ENCODE data around the gene MKX. TPM values are rescaled to one million over a fixed set of nuclear protein-coding genes. Genes with fewer than 3 reads are reported as not detected.

The MKX gene
- total RNA-seq, 4 donors from 2014 or later: 0.19 to 3.3 (median 1.4) TPM

DNA sequence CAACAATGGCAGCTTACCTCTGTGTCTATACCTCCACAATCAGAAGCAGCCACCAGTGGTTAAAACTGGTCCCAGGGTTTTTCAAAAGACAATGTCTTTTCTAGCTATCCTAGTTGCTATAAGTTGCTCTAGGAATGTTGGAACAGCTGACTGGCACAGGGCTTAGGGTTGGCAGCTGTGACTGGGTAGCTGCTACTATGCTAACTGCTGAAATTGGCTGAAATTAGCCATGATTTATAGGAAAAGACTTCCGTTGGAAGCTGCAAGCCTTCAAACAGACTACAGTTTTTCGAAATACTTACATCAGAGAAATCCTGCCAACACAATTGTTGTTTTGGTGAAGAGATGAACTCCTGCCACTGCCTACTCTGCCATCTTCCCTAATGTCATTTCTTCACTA lies 102.3 kb downstream of the MKX start:
- intact Hi-C loops (cut with DNase I): no loop called here
- DNase-seq: no peak
- no peak for TF ChIP-seq POLR2A (IDR thresholded peaks at IDR 0.05)
- TF ChIP-seq, protein P1, sequence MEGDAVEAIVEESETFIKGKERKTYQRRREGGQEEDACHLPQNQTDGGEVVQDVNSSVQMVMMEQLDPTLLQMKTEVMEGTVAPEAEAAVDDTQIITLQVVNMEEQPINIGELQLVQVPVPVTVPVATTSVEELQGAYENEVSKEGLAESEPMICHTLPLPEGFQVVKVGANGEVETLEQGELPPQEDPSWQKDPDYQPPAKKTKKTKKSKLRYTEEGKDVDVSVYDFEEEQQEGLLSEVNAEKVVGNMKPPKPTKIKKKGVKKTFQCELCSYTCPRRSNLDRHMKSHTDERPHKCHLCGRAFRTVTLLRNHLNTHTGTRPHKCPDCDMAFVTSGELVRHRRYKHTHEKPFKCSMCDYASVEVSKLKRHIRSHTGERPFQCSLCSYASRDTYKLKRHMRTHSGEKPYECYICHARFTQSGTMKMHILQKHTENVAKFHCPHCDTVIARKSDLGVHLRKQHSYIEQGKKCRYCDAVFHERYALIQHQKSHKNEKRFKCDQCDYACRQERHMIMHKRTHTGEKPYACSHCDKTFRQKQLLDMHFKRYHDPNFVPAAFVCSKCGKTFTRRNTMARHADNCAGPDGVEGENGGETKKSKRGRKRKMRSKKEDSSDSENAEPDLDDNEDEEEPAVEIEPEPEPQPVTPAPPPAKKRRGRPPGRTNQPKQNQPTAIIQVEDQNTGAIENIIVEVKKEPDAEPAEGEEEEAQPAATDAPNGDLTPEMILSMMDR (IDR thresholded peaks at IDR 0.05): no peak
- Histone ChIP-seq H3K4me3 (no peak overlapping the region), H3K36me3 (no peaks in the 10 kb centered on the region), H3K4me1 (no peaks in the 10 kb centered on the region), H3K27me3 (no peaks in the 10 kb centered on the region), H3K27ac (no peak overlapping the region), H3K9me3 (peaks cover 0 to 6% (median 0%) of the 10 kb centered on the region in 3 donors)
- WGBS, 2 donors: 18 to 57% methylated on average over 2 of the region's 2 CpGs

DNA sequence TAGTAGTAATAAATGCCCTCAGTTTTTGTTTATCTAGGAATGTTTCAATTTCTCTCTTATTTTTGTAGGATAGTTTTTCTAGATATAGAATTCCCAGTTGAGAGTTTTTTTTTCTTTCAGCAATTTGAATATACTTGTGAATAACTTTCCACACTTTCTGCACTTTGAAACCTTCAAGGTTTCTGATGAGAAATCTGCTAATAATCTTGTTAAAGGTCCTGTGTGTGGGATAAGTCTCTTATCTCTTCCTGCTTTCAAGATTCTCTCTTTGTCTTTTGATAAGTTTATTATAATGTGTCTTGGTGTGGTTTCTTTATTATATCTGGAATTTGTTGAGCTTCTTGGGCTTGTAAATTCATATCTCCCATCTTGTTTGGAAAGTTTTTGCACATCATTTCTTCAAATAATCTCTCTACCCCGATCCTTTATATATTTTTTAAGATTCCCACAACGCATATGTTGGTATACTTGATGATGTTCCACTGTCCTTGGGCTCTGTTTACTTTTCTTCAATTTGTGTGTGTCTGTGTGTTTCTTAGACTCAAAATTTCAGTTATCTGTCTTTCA lies 103.5 kb downstream of the MKX start:
- Histone ChIP-seq H3K4me1 (peaks cover 0 to 8% (median 0%) of the 10 kb centered on the region in 3 donors), H3K4me3 (no peak overlapping the region), H3K27me3 (no peaks in the 10 kb centered on the region), H3K9me3 (peaks cover 0 to 6% (median 0%) of the 10 kb centered on the region in 3 donors), H3K27ac (no peak overlapping the region), H3K36me3 (no peaks in the 10 kb centered on the region)
- no peak for DNase-seq
- intact Hi-C loops (cut with DNase I): no loop called here
- TF ChIP-seq, protein P1 (IDR thresholded peaks at IDR 0.05): no peak
- no peak for TF ChIP-seq POLR2A (IDR thresholded peaks at IDR 0.05)
- 85 to 95% methylated on average over 2 of the region's 2 CpGs for WGBS, 2 donors

DNA sequence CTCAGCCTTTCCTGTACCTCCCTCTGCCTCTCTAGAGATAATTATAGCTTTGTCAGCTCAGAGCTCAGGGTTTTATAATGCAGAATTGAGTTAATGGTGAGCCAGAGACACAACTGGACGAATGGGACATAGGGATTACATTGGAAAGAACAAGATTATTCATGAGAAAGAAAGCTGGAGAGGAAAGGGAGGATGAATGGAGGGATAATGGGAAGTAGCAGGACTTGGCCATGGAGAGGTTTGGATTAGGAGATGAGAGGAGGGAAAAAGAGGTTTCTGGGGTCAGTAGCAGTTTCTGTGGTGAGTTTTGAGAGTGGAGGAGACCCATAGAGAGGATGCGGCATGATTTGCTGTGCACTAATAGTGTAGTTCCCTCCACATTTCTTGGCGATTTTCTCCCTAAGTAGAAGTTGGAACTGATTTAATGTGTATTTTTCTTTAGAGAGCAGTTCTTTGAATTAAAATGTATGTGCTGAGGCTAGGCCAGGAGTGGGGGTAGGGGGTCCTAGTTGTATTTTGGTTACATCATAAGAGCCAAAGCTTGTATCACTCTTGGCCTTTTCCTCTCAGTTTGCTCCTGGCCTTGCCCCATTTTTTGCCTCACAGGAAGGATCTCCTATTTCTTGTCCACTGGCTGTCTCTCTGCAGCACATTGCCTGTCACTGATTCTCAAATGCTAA lies 107.4 kb downstream of the MKX start:
- intact Hi-C loops (cut with DNase I): no loop called here
- H3K4me3 ChIP-seq: no peak overlapping the region
- H3K27ac ChIP-seq: no peak overlapping the region
- no peaks in the 10 kb centered on the region for H3K27me3 ChIP-seq
- no peak for TF ChIP-seq POLR2A (IDR thresholded peaks at IDR 0.05)
- TF ChIP-seq, protein P1 (IDR thresholded peaks at IDR 0.05): no peak
- 66 to 73% methylated on average over 3 of the region's 3 CpGs for WGBS, 2 donors
- no peak for DNase-seq
- H3K4me1 ChIP-seq: peaks cover 0 to 8% (median 0%) of the 10 kb centered on the region in 3 donors
- no peaks in the 10 kb centered on the region for H3K36me3 ChIP-seq
- H3K9me3 ChIP-seq: peaks cover 0 to 6% (median 0%) of the 10 kb centered on the region in 3 donors

- Histone ChIP-seq H3K4me3 (no peak overlapping the region), H3K36me3 (no peaks in the 10 kb centered on the region), H3K9me3 (peaks cover 0 to 6% (median 0%) of the 10 kb centered on the region in 3 donors), H3K27me3 (no peaks in the 10 kb centered on the region), H3K27ac (no peak overlapping the region), H3K4me1 (peaks cover 0 to 8% (median 0%) of the 10 kb centered on the region in 3 donors)
- WGBS, 2 donors: 11 to 29% methylated on average over 2 of the region's 2 CpGs
- intact Hi-C loops (cut with DNase I): no loop called here
- TF ChIP-seq, protein P1 (IDR thresholded peaks at IDR 0.05): no peak
- TF ChIP-seq POLR2A (IDR thresholded peaks at IDR 0.05): no peak
- DNase-seq: no peak
These were observed 108.0 kb downstream of the MKX start for GRCh38 chr10:27637601-27638000.

GRCh38 chr10:27636816-27637215 lies 108.8 kb downstream of the MKX start:
- no peak for TF ChIP-seq POLR2A (IDR thresholded peaks at IDR 0.05)
- TF ChIP-seq, protein P1 (IDR thresholded peaks at IDR 0.05): no peak
- 83 to 90% methylated on average over 1 of the region's 1 CpG for WGBS, 2 donors
- peaks cover 0 to 8% (median 0%) of the 10 kb centered on the region in 3 donors for H3K4me1 ChIP-seq
- no peaks in the 10 kb centered on the region for H3K36me3 ChIP-seq
- no peak overlapping the region for H3K4me3 ChIP-seq
- H3K27me3 ChIP-seq: no peaks in the 10 kb centered on the region
- intact Hi-C loops (cut with DNase I): no loop called here
- no peak for DNase-seq
- no peak overlapping the region for H3K27ac ChIP-seq
- no peaks in the 10 kb centered on the region for H3K9me3 ChIP-seq
